Measurements from ENCODE around the gene ZC3H4. TPM values are rescaled to one million over a fixed set of nuclear protein-coding genes. Genes with fewer than 3 reads are reported as not detected.

Gene ZC3H4
- total and polyA plus RNA-seq, 9 of the 15 experiments (the other 6 are each of a cell fraction or from before 2014, with no cell fraction given): 2.2 to 75.6 (median 18.3) TPM

DNA sequence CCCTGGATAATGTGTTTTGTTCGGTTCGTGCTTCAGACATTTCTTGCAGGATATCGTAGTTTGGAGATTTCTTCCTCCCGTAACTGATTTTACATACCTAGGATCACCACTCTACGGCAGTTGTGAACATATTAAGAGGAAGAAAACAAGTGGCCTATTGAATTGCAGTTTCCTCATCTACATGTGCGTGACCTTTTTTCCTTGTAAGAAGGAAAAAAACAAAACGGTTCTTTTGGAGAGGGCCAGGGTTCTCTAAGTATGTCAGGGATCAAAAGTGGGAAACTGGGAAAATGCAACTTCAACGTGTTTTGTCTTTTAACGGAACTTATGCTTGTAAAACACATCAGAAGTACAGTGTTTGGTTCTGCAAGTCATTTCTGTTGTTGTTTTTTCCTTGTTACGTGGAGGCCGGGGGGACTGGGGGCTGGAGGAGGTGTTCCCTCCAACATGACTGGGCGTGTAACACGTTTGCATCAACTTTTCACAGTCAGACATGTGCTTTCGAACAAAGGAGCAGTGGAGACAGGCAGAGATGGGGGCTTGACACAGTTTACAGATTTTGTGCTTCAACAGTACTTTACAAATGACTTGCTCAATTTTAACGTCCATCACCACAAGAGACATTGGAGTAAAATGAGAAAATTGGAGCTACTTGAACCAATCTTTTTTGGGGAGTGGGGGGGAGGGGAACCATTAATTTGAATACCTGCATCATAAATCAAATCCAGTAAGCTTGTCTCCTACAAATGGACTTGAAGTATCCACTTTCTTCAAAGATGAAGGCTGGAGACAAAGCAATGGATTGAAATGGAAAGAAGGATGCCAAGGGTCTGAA, 3.8 kb downstream of the ZC3H4 start (continued):
- TF ChIP-seq, protein P1, sequence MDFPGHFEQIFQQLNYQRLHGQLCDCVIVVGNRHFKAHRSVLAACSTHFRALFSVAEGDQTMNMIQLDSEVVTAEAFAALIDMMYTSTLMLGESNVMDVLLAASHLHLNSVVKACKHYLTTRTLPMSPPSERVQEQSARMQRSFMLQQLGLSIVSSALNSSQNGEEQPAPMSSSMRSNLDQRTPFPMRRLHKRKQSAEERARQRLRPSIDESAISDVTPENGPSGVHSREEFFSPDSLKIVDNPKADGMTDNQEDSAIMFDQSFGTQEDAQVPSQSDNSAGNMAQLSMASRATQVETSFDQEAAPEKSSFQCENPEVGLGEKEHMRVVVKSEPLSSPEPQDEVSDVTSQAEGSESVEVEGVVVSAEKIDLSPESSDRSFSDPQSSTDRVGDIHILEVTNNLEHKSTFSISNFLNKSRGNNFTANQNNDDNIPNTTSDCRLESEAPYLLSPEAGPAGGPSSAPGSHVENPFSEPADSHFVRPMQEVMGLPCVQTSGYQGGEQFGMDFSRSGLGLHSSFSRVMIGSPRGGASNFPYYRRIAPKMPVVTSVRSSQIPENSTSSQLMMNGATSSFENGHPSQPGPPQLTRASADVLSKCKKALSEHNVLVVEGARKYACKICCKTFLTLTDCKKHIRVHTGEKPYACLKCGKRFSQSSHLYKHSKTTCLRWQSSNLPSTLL (IDR thresholded peaks at IDR 0.05): no peak
- TF ChIP-seq ZNF274 (IDR thresholded peaks at IDR 0.05; ENCODE audit: borderline replicate concordance, low read depth, low read length) (no peak), ELF2 (CRISPR knock-in tag; IDR thresholded peaks at IDR 0.05) (no peak), NFE2 (IDR thresholded peaks at IDR 0.05; ENCODE audit: low read depth) (peak; percentile 92), ZNF707 (CRISPR knock-in tag; conservative IDR thresholded peaks at IDR 0.05) (no peak), NFRKB (IDR thresholded peaks at IDR 0.05; ENCODE audit: low read depth) (peak; percentile 75), XRCC3 (IDR thresholded peaks at IDR 0.05) (no peak), RBBP5 (IDR thresholded peaks at IDR 0.05; ENCODE audit: borderline replicate concordance, insufficient read depth, low read length, poor library complexity, severe bottlenecking) (no peak), PHF20 (IDR thresholded peaks at IDR 0.05; ENCODE audit: partially characterized antibody) (no peak), XRCC4 (IDR thresholded peaks at IDR 0.05; ENCODE audit: extremely low read depth, insufficient read depth, insufficient read length) (no peak), HMGN3 (IDR thresholded peaks at IDR 0.05; ENCODE audit: borderline replicate concordance, extremely low read depth, insufficient read length, low read depth, low read length) (no peak), KDM4B (IDR thresholded peaks at IDR 0.05; ENCODE audit: borderline replicate concordance in 2 of 2, low read depth in 1 of 2) (no peak), RBFOX2 (IDR thresholded peaks at IDR 0.05; ENCODE audit: low read depth, low read length) (peak; percentile 61), ESRRB (CRISPR knock-in tag; IDR thresholded peaks at IDR 0.05; ENCODE audit: borderline replicate concordance) (no peak), ZNF668 (CRISPR knock-in tag; IDR thresholded peaks at IDR 0.05) (peak; percentile 61; the same call in 1 of the 2 replicates), TAF9B (IDR thresholded peaks at IDR 0.05; ENCODE audit: partially characterized antibody) (peak; percentile 73), SUPT5H (IDR thresholded peaks at IDR 0.05) (peak; percentile 86), TEAD2 (tag; IDR thresholded peaks at IDR 0.05) (0 out of 2 replicates have a peak, but pooled peaks have one; percentile 24)
- TF ChIP-seq, protein P2, sequence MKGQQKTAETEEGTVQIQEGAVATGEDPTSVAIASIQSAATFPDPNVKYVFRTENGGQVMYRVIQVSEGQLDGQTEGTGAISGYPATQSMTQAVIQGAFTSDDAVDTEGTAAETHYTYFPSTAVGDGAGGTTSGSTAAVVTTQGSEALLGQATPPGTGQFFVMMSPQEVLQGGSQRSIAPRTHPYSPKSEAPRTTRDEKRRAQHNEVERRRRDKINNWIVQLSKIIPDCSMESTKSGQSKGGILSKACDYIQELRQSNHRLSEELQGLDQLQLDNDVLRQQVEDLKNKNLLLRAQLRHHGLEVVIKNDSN (CRISPR knock-in tag; IDR thresholded peaks at IDR 0.05): no peak
- TF ChIP-seq, protein P3, sequence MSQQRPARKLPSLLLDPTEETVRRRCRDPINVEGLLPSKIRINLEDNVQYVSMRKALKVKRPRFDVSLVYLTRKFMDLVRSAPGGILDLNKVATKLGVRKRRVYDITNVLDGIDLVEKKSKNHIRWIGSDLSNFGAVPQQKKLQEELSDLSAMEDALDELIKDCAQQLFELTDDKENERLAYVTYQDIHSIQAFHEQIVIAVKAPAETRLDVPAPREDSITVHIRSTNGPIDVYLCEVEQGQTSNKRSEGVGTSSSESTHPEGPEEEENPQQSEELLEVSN (IDR thresholded peaks at IDR 0.05; ENCODE audit: borderline replicate concordance in 1 of 2, extremely low read depth in 1 of 2, insufficient read depth in 1 of 2, insufficient read length in 1 of 2, low read depth in 1 of 2, low read length in 1 of 2, poor library complexity in 1 of 2, severe bottlenecking in 1 of 2): peak; percentile 80 to 91
